Measurements from ENCODE around the gene DLGAP3.
"Not testable (repeated sequence)": the region's sequence is repeated elsewhere in the genome, so short reads cannot be mapped to it uniquely, and the experiment has no call there.

Gene DLGAP3

GRCh38 chr1:34929497-34929852 lies at the start of gene DLGAP3:
DLGAP3 (minus strand) TSS chr1:34929650; CDS start chr1:34905383, 24,267 bp downstream.
- in situ Hi-C loops (cut with MboI; ENCODE audit: low sequenced_read_pairs): no loop called here

GRCh38 chr1:34978921-34979320 lies 49.5 kb upstream of the DLGAP3 start:
- in situ Hi-C loops (cut with MboI; ENCODE audit: low sequenced_read_pairs): no loop called here

GRCh38 chr1:34977858-34978257 lies 48.4 kb upstream of the DLGAP3 start:
- in situ Hi-C loops (cut with MboI; ENCODE audit: low sequenced_read_pairs): no loop called here

GRCh38 chr1:34977210-34977471 lies 47.7 kb upstream of the DLGAP3 start:
- in situ Hi-C loops (cut with MboI; ENCODE audit: low sequenced_read_pairs): no loop called here

- in situ Hi-C loops (cut with MboI; ENCODE audit: low sequenced_read_pairs): no loop called here
Observed at GRCh38 chr1:34976384-34977209, 47.1 kb upstream of the DLGAP3 start.

- in situ Hi-C loops (cut with MboI; ENCODE audit: low sequenced_read_pairs): no loop called here
Observed at GRCh38 chr1:34975771-34976170, 46.3 kb upstream of the DLGAP3 start.

- in situ Hi-C loops (cut with MboI; ENCODE audit: low sequenced_read_pairs): no loop called here
Observed at GRCh38 chr1:34975338-34975737, 45.9 kb upstream of the DLGAP3 start.

GRCh38 chr1:34974626-34975025 lies 45.2 kb upstream of the DLGAP3 start:
- in situ Hi-C loops (cut with MboI; ENCODE audit: low sequenced_read_pairs): no loop called here

- in situ Hi-C loops (cut with MboI; ENCODE audit: low sequenced_read_pairs): no loop called here
Observed at GRCh38 chr1:34973326-34973725, 43.9 kb upstream of the DLGAP3 start.

- in situ Hi-C loops (cut with MboI; ENCODE audit: low sequenced_read_pairs): no loop called here
Observed at GRCh38 chr1:34970829-34971228, 41.4 kb upstream of the DLGAP3 start.

GRCh38 chr1:34970220-34970735 lies 40.8 kb upstream of the DLGAP3 start:
- in situ Hi-C loops (cut with MboI; ENCODE audit: low sequenced_read_pairs): no loop called here

- in situ Hi-C loops (cut with MboI; ENCODE audit: low sequenced_read_pairs): not testable (repeated sequence)
Observed at GRCh38 chr1:34968297-34968696, 38.8 kb upstream of the DLGAP3 start.

GRCh38 chr1:34967672-34968071 lies 38.2 kb upstream of the DLGAP3 start:
- in situ Hi-C loops (cut with MboI; ENCODE audit: low sequenced_read_pairs): not testable (repeated sequence)

GRCh38 chr1:34965597-34965996 lies 36.1 kb upstream of the DLGAP3 start:
- in situ Hi-C loops (cut with MboI; ENCODE audit: low sequenced_read_pairs): no loop called here

- in situ Hi-C loops (cut with MboI; ENCODE audit: low sequenced_read_pairs): no loop called here
Observed at GRCh38 chr1:34950428-34950827, 21.0 kb upstream of the DLGAP3 start.

GRCh38 chr1:34948739-34949138 lies 19.3 kb upstream of the DLGAP3 start:
- in situ Hi-C loops (cut with MboI; ENCODE audit: low sequenced_read_pairs): not testable (repeated sequence)

- in situ Hi-C loops (cut with MboI; ENCODE audit: low sequenced_read_pairs): not testable (repeated sequence)
Observed at GRCh38 chr1:34947641-34948314, 18.3 kb upstream of the DLGAP3 start.

- in situ Hi-C loops (cut with MboI; ENCODE audit: low sequenced_read_pairs): no loop called here
Observed at GRCh38 chr1:34946211-34946610, 16.8 kb upstream of the DLGAP3 start.

GRCh38 chr1:34941798-34942197 lies 12.3 kb upstream of the DLGAP3 start:
- in situ Hi-C loops (cut with MboI; ENCODE audit: low sequenced_read_pairs): not testable (repeated sequence)

GRCh38 chr1:34930702-34931071 lies 1.2 kb upstream of the DLGAP3 start:
- in situ Hi-C loops (cut with MboI; ENCODE audit: low sequenced_read_pairs): no loop called here

GRCh38 chr1:34929853-34930701 lies 627 bp upstream of the DLGAP3 start:
- in situ Hi-C loops (cut with MboI; ENCODE audit: low sequenced_read_pairs): no loop called here
